SHP77 treated with DMSO at 0.1 percent for 48 hours (cell line): ENCODE measurements around the gene EPS8L3.
"Not testable (repeated sequence)": the region's sequence is repeated elsewhere in the genome, so short reads cannot be mapped to it uniquely, and the experiment has no call there.

ENCODE experiments used
- DNase-seq: peaks from one replicate; lab custom pipeline; 2025; lab: John Stamatoyannopoulos, UW

EPS8L3 gene

GRCh38 chr1:109777436-109777835, 13.7 kb upstream of the EPS8L3 start:
- DNase-seq: no peak

GRCh38 chr1:109776911-109777310, 13.2 kb upstream of the EPS8L3 start:
- peak; percentile 33 for DNase-seq

- no peak for DNase-seq
Measured at GRCh38 chr1:109776206-109776835, 12.6 kb upstream of the EPS8L3 start.

GRCh38 chr1:109775398-109775797, 11.7 kb upstream of the EPS8L3 start:
- DNase-seq: no peak

GRCh38 chr1:109773900-109774485, 10.3 kb upstream of the EPS8L3 start:
- no peak for DNase-seq

GRCh38 chr1:109773203-109773899, 9.6 kb upstream of the EPS8L3 start:
- DNase-seq: no peak

- DNase-seq: no peak
Measured at GRCh38 chr1:109772658-109773202, 9.0 kb upstream of the EPS8L3 start.

GRCh38 chr1:109771712-109772657, 8.3 kb upstream of the EPS8L3 start:
- no peak for DNase-seq

GRCh38 chr1:109770331-109771095, 6.8 kb upstream of the EPS8L3 start:
- DNase-seq: no peak

GRCh38 chr1:109769330-109770078, 5.8 kb upstream of the EPS8L3 start:
- DNase-seq: no peak

GRCh38 chr1:109768820-109769219, 5.1 kb upstream of the EPS8L3 start:
- DNase-seq: no peak

GRCh38 chr1:109768335-109768650, 4.6 kb upstream of the EPS8L3 start:
- DNase-seq: no peak

GRCh38 chr1:109767637-109768334, 4.1 kb upstream of the EPS8L3 start:
- no peak for DNase-seq

- not testable (repeated sequence) for DNase-seq
Measured at GRCh38 chr1:109766991-109767636, 3.4 kb upstream of the EPS8L3 start.

GRCh38 chr1:109765896-109766615, 2.3 kb upstream of the EPS8L3 start:
- no peak for DNase-seq

- no peak for DNase-seq
Measured at GRCh38 chr1:109765483-109765815, 1.7 kb upstream of the EPS8L3 start.

- no peak for DNase-seq
Measured at GRCh38 chr1:109764561-109765482, 1.1 kb upstream of the EPS8L3 start.
